Suprapubic skin (tissue), 4 donors: ENCODE measurements around the gene HAUS8. TPM values are rescaled to one million over a fixed set of nuclear protein-coding genes. Genes with fewer than 3 reads are reported as not detected.

Experiments used
- DNase-seq, 2 donors: peaks; one replicate each; pipeline ENCODE4 v3.0.0-alpha.2; 2019; ENCODE audit warnings: low spot score in 2 of 2
- H3K27ac ChIP-seq: fragments of 200-600 bp; sonication (generic); one replicate; pipeline ENCODE4 v1.5.1; 2019
- H3K27me3 ChIP-seq: fragments of 200-600 bp; sonication (generic); one replicate; pipeline ENCODE4 v1.5.1; 2019
- H3K36me3 ChIP-seq: fragments of 200-600 bp; sonication (generic); one replicate; pipeline ENCODE4 v1.5.1; 2019
- H3K4me1 ChIP-seq: fragments of 200-600 bp; sonication (generic); one replicate; pipeline ENCODE4 v1.5.1; 2019
- H3K4me3 ChIP-seq: fragments of 200-600 bp; sonication (generic); one replicate; pipeline ENCODE4 v1.5.1; 2019; ENCODE audit warnings: mild to moderate bottlenecking
- H3K9me3 ChIP-seq: fragments of 200-600 bp; sonication (generic); one replicate; pipeline ENCODE4 v1.5.1; 2019
- EP300 ChIP-seq: sonication (generic); formaldehyde crosslinking; IDR thresholded peaks from one replicate; pipeline ENCODE4 v1.6.1; 2017; ENCODE audit warnings: antibody characterized with exemption
- POLR2A ChIP-seq, 2 donors: fragments of 450-650 bp; IDR thresholded peaks; one replicate each; pipeline ENCODE4 v1.6.1; 2017; ENCODE audit warnings: antibody characterized with exemption in 2 of 2, mild to moderate bottlenecking in 2 of 2, moderate library complexity in 2 of 2
- POLR2AphosphoS5 ChIP-seq, 3 donors: sonication (generic); formaldehyde crosslinking; IDR thresholded peaks; one replicate each; pipeline ENCODE4 v1.6.1; 2017; ENCODE audit warnings: antibody characterized with exemption in 3 of 3
- WGBS: methylation state at CpG from one replicate; pipeline ENCODE4 v1.1.5; 2018; 5-methylcytosine and 5-hydroxymethylcytosine counted together
- total RNA-seq, 4 donors: library from RNA; depleted of rRNA; stranded (reverse); fragments of >200 nt; gene quantifications; one replicate each; pipeline ENCODE4 v1.1.0, GENCODE V29; 2016
- TF ChIP-seq, protein P1 (sequence below), 2 donors: fragments of 200-600 bp in 1 of 2; fragments of 450-650 bp in 1 of 2; sonication (generic) in 1 of 2; IDR thresholded peaks; one replicate each; pipeline ENCODE4 v1.5.1; 2016 to 2019; ENCODE audit warnings: antibody characterized with exemption in 2 of 2, mild to moderate bottlenecking in 1 of 2, moderate library complexity in 1 of 2

HAUS8 gene
- total RNA-seq, 4 donors from 2014 or later, result 2.4 to 4.1 (median 3.0) TPM

DNA sequence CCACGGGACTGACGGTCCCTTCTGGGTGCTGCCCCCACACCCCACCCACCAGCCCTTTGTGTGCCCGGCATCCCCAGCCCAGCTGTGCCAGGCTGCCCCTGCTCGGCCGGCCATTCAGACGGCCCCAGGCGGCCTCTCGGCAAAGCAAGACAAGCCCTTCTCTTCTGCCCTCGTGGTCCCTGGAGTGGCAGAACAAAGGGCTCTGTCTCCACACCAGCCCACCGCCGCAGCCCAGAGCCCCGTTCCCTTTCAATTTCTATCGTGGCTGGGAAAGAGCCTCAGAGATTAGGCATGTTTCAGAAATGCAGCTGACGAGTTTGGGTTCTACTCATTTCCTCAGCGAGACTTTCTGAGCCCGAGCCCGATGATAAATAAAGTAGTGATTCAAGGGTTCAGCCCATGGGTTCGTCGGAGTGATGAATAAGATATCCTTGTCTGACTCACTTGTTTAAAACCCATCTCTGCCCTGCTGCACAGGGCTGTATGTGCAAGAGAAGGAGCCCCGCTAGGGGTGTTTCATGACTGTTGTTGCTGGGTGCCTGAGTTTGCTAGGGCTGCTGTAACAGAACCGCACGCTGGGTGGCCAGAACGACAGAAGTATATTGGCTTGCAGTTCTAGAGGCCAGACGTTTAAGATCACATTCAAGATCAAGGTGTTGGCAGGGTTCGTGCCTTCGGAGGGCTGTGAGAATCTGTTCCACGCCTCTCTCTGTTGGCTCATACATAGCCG lies 4.6 kb upstream of the HAUS8 start:
- Histone ChIP-seq H3K36me3 (no peaks in the 10 kb centered on the region), H3K27ac (peak overlapping the region; percentile 82), H3K9me3 (no peaks in the 10 kb centered on the region), H3K4me1 (peaks cover 46% of the 10 kb centered on the region), H3K27me3 (no peaks in the 10 kb centered on the region), H3K4me3 (peak overlapping the region; percentile 30)
- WGBS, result 61% methylated on average over 28 of the region's 28 CpGs
- DNase-seq, result peak; percentile 87 to 89
- no peak for TF ChIP-seq POLR2AphosphoS5 (IDR thresholded peaks at IDR 0.05)
- TF ChIP-seq, protein P1, sequence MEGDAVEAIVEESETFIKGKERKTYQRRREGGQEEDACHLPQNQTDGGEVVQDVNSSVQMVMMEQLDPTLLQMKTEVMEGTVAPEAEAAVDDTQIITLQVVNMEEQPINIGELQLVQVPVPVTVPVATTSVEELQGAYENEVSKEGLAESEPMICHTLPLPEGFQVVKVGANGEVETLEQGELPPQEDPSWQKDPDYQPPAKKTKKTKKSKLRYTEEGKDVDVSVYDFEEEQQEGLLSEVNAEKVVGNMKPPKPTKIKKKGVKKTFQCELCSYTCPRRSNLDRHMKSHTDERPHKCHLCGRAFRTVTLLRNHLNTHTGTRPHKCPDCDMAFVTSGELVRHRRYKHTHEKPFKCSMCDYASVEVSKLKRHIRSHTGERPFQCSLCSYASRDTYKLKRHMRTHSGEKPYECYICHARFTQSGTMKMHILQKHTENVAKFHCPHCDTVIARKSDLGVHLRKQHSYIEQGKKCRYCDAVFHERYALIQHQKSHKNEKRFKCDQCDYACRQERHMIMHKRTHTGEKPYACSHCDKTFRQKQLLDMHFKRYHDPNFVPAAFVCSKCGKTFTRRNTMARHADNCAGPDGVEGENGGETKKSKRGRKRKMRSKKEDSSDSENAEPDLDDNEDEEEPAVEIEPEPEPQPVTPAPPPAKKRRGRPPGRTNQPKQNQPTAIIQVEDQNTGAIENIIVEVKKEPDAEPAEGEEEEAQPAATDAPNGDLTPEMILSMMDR (IDR thresholded peaks at IDR 0.05), result peak; percentile 51

DNA sequence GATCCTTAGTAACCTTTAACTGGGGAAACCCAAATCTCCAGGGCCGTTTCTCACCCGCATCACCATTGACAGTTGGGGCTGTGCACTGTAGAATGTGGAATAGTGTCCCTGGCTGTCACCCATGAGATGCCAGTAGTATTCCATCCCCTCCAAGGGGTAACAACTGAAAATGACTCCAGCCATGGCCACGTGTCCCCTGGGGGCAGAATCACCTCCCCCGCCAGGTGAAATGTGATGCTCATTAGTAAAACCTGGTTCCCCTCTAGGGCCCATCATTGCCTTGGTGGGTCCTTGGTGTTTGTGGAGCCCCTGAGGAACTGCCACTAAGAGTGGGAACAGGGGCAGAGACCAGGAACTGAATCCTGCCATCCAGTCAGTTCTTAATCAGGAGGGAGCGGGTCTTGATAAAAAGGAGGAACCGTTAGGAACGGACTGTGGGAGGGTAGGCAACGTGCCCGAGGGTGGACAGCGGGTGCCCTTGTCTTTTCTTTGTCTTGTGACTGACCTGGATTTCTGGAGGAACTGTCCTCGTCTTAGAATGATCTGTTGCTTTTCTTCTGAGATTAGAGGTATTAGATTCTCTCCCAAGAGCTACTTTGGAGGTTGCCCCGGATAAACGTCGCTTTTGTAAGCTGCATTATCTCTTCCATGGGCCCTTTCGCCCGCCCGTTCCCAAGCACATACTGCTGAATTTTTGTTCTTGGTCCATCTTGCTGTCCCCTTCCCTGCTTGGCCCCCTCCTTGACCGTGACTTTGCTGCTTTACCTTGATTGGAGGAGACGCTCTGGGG lies 3.9 kb upstream of the HAUS8 start:
- H3K36me3 ChIP-seq, result no peaks in the 10 kb centered on the region
- H3K4me3 ChIP-seq, result peak overlapping the region; percentile 30
- TF ChIP-seq EP300, result no peak
- TF ChIP-seq, protein P1 (IDR thresholded peaks at IDR 0.05), result no peak
- no peak for TF ChIP-seq POLR2A (IDR thresholded peaks at IDR 0.05)
- no peak for TF ChIP-seq POLR2AphosphoS5 (IDR thresholded peaks at IDR 0.05)
- no peaks in the 10 kb centered on the region for H3K9me3 ChIP-seq
- H3K27ac ChIP-seq, result peak overlapping the region; percentile 82
- WGBS, result 70% methylated on average over 19 of the region's 19 CpGs
- H3K27me3 ChIP-seq, result no peaks in the 10 kb centered on the region
- peaks cover 53% of the 10 kb centered on the region for H3K4me1 ChIP-seq
- DNase-seq, result no peak

DNA sequence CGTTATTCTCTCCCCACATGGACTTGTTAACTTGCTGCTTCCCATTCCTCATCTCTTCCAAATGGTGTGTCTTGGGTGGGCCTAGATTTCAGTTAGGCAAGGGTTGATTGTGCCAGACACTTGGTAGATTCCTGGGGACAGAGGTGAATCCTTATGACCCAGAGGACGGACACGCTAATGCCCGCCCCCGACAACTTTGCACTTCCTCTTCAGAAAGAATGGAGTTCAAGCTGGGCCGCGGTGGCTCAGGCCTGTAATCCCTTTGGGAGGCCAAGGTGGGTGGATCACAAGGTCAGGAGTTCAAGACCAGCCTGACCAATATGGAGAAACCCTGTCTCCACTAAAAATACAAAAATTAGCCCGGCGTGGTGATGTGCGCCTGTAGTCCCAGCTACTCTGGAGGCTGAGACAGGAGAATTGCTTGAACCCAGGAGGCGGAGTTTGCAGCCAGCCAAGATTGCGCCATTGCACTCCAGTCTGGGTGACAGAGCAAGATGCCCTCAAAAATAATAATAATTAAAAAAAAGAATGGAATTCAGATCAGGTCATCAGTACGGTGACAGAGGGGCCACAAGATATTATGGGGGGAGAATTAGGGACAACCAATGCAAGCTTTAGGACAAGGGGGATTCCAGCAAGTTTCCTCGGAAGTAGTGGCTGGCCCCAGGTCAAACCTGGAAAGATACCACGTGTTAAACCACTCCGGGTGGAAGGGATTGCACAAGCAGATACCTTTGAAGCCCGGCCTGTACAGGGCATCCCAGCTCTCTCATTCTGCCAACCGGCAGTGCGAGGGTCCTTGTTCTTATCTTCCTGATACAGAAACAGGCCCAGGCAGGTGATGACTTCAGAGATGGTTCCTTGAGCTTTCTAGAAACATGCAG lies 3.0 kb upstream of the HAUS8 start:
- Histone ChIP-seq H3K9me3 (no peaks in the 10 kb centered on the region), H3K27me3 (no peaks in the 10 kb centered on the region), H3K4me1 (peaks cover 60% of the 10 kb centered on the region), H3K27ac (peak overlapping the region; percentile 82), H3K4me3 (no peak overlapping the region), H3K36me3 (no peaks in the 10 kb centered on the region)
- WGBS, result 79% methylated on average over 19 of the region's 19 CpGs
- no peak for DNase-seq
- TF ChIP-seq POLR2AphosphoS5 (IDR thresholded peaks at IDR 0.05) (no peak), EP300 (no peak), POLR2A (IDR thresholded peaks at IDR 0.05) (no peak)
- TF ChIP-seq, protein P1 (IDR thresholded peaks at IDR 0.05), result no peak

DNA sequence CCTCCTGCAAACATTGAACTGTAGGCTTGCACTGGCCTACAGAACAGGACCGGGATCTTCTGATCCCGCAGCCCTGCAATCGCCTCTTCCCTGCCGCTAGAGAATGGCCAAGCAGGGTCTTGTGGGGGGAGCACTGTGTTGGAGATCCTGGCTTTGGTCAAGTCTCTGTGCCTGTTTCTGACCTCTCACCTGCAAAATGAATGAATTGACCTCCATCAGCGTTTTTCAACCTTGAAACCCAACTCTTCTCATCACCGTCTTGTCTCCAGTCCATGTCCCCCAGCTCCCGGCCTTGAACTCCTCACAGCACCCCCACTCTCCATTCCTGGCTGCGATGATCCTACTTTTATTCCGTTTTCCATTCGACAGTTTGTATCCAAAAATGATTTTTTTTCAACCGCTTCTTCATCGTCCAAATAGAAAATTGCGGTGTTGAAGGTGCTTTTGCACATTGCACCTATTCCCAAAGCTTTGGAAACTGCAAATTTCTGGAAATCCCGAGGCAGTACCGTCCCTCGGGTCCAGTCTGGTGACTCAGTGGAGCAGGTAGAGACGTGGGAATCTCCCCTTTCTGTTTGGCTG lies 2.3 kb upstream of the HAUS8 start:
- TF ChIP-seq, protein P1 (IDR thresholded peaks at IDR 0.05), result no peak
- TF ChIP-seq POLR2A (IDR thresholded peaks at IDR 0.05) (no peak), EP300 (no peak), POLR2AphosphoS5 (IDR thresholded peaks at IDR 0.05) (no peak)
- H3K9me3 ChIP-seq, result no peaks in the 10 kb centered on the region
- H3K4me1 ChIP-seq, result peaks cover 62% of the 10 kb centered on the region
- H3K4me3 ChIP-seq, result no peak overlapping the region
- no peaks in the 10 kb centered on the region for H3K36me3 ChIP-seq
- no peak overlapping the region for H3K27ac ChIP-seq
- H3K27me3 ChIP-seq, result no peaks in the 10 kb centered on the region
- no peak for DNase-seq
- 90% methylated on average over 17 of the region's 17 CpGs for WGBS
